HEK293 (cell line): Measurements from ENCODE around the gene DNAL4.

Experiments
- CTCF ChIA-PET: fragments of 350-600 bp; formaldehyde crosslinking; extraction: SDS; loops from one replicate; lab custom pipeline; 2021; ENCODE audit warnings: antibody characterized with exemption; lab: Yijun Ruan, JAX
- POLR2A ChIA-PET: fragments of 300-600 bp; formaldehyde crosslinking; extraction: SDS; loops from one replicate; lab custom pipeline; 2020; ENCODE audit warnings: antibody characterized with exemption, inconsistent platforms; lab: Yijun Ruan, JAX
- H3K27ac ChIP-seq: fragments of 200-500 bp; sonication (Bioruptor generic); 2 replicates; pipeline ENCODE4 v1.5.1; 2014; ENCODE audit warnings: low read depth, low read length, control low read depth, inconsistent platforms; ENCODE audit errors: extremely low read depth
- H3K36me3 ChIP-seq, 2 experiments: fragments of 200-500 bp in 1 of 2; sonication (Bioruptor generic) in 1 of 2; 1 replicate in 1 of 2; 2 replicates in 1 of 2; pipeline ENCODE4 v1.5.1; 2014 to 2017; ENCODE audit warnings: inconsistent platforms in 2 of 2, low read length in 2 of 2; ENCODE audit not compliant: control insufficient read depth in 2 of 2, insufficient read depth in 1 of 2
- H3K4me1 ChIP-seq: fragments of 200-500 bp; sonication (Bioruptor generic); 2 replicates; pipeline ENCODE4 v1.5.1; 2014; ENCODE audit warnings: mild to moderate bottlenecking, low read length, inconsistent platforms; ENCODE audit not compliant: control insufficient read depth, insufficient read depth
- H3K4me3 ChIP-seq: 2 replicates; pipeline ENCODE4 v1.5.1; 2011; ENCODE audit warnings: low read depth, mild to moderate bottlenecking, control low read depth, low read length, moderate library complexity
- H3K9me3 ChIP-seq: fragments of 200-500 bp; sonication (Bioruptor generic); 2 replicates; pipeline ENCODE4 v1.5.1; 2014; ENCODE audit warnings: low read depth, low read length, inconsistent platforms; ENCODE audit not compliant: control insufficient read depth, insufficient read depth
- MEIS1 ChIP-seq: sonication (generic); formaldehyde crosslinking; IDR thresholded peaks from 2 replicates; pipeline ENCODE4 v1.8.1; 2022; ENCODE audit warnings: missing genetic modification reagents, mild to moderate bottlenecking, borderline replicate concordance
- MYNN ChIP-seq: fragments of 450-650 bp; formaldehyde crosslinking; IDR thresholded peaks from 2 replicates; pipeline ENCODE4 v1.5.1; 2016; ENCODE audit warnings: missing biosample characterization, missing genetic modification characterization, borderline replicate concordance
- SP2 ChIP-seq: fragments of 450-650 bp; formaldehyde crosslinking; IDR thresholded peaks from 2 replicates; pipeline ENCODE4 v1.5.1; 2016; ENCODE audit warnings: missing biosample characterization, missing genetic modification characterization
- ZBTB21 ChIP-seq: fragments of 450-650 bp; formaldehyde crosslinking; IDR thresholded peaks from 2 replicates; pipeline ENCODE4 v1.5.1; 2017; ENCODE audit warnings: missing biosample characterization, missing genetic modification characterization
- ZFHX2 ChIP-seq: fragments of 450-650 bp; formaldehyde crosslinking; conservative IDR thresholded peaks from 2 replicates; pipeline ENCODE4 v1.5.1; 2016; ENCODE audit warnings: missing biosample characterization, missing genetic modification characterization
- ZFP3 ChIP-seq: fragments of 450-650 bp; formaldehyde crosslinking; IDR thresholded peaks from 2 replicates; pipeline ENCODE4 v1.5.1; 2016; ENCODE audit warnings: low read depth, missing biosample characterization, missing genetic modification characterization
- ZFP41 ChIP-seq: fragments of 450-650 bp; formaldehyde crosslinking; IDR thresholded peaks from 2 replicates; pipeline ENCODE4 v1.5.1; 2016; ENCODE audit warnings: missing biosample characterization, missing genetic modification characterization, borderline replicate concordance
- ZNF114 ChIP-seq: fragments of 450-650 bp; formaldehyde crosslinking; IDR thresholded peaks from 2 replicates; pipeline ENCODE4 v1.5.0; 2017; ENCODE audit warnings: missing biosample characterization, missing genetic modification characterization
- ZNF18 ChIP-seq: fragments of 450-650 bp; formaldehyde crosslinking; IDR thresholded peaks from 2 replicates; pipeline ENCODE4 v1.5.1; 2016; ENCODE audit warnings: missing biosample characterization, missing genetic modification characterization
- ZNF266 ChIP-seq: fragments of 450-650 bp; formaldehyde crosslinking; IDR thresholded peaks from 2 replicates; pipeline ENCODE4 v1.5.1; 2016; ENCODE audit warnings: missing biosample characterization, missing genetic modification characterization, low read depth
- ZNF292 ChIP-seq: fragments of 450-650 bp; formaldehyde crosslinking; IDR thresholded peaks from 2 replicates; pipeline ENCODE4 v1.5.1; 2016; ENCODE audit warnings: low read depth, missing biosample characterization, missing genetic modification characterization, borderline replicate concordance
- ZNF521 ChIP-seq: fragments of 450-650 bp; formaldehyde crosslinking; IDR thresholded peaks from 2 replicates; pipeline ENCODE4 v1.5.1; 2017; ENCODE audit warnings: missing biosample characterization, mild to moderate bottlenecking, missing genetic modification characterization
- ZNF555 ChIP-seq: fragments of 450-650 bp; formaldehyde crosslinking; conservative IDR thresholded peaks from 2 replicates; pipeline ENCODE4 v1.5.1; 2017; ENCODE audit warnings: missing biosample characterization, mild to moderate bottlenecking, missing genetic modification characterization, inconsistent platforms
- ZNF707 ChIP-seq: fragments of 450-650 bp; formaldehyde crosslinking; IDR thresholded peaks from 2 replicates; pipeline ENCODE4 v1.5.1; 2016; ENCODE audit warnings: missing biosample characterization, missing genetic modification characterization
- ZNF830 ChIP-seq: fragments of 450-650 bp; IDR thresholded peaks from 2 replicates; pipeline ENCODE4 v1.5.0; 2018; ENCODE audit warnings: missing biosample characterization, missing genetic modification characterization, low read depth, mild to moderate bottlenecking, moderate library complexity
- ZNF837 ChIP-seq: fragments of 450-650 bp; formaldehyde crosslinking; IDR thresholded peaks from 2 replicates; pipeline ENCODE4 v1.5.1; 2016; ENCODE audit warnings: missing biosample characterization, missing genetic modification characterization
- TF ChIP-seq, protein P1 (sequence below): fragments of 450-650 bp; formaldehyde crosslinking; IDR thresholded peaks from 2 replicates; pipeline ENCODE4 v1.5.1; 2016; ENCODE audit warnings: missing biosample characterization, missing genetic modification characterization
- TF ChIP-seq, protein P2 (sequence below): fragments of 450-650 bp; formaldehyde crosslinking; IDR thresholded peaks from 2 replicates; pipeline ENCODE4 v1.5.1; 2016; ENCODE audit warnings: missing biosample characterization, missing genetic modification characterization
- TF ChIP-seq, protein P3 (sequence below): sonication (generic); formaldehyde crosslinking; IDR thresholded peaks from 2 replicates; pipeline ENCODE4 v1.8.1; 2022; ENCODE audit warnings: mild to moderate bottlenecking, moderate library complexity, missing genetic modification reagents

The DNAL4 gene

GRCh38 chr22:38736257-38736570 is 57.7 kb downstream of the DNAL4 start:
- no peak for TF ChIP-seq ZFHX2 (tag by site-specific recombination)
- TF ChIP-seq MYNN: no peak
- TF ChIP-seq ZFP41 (tag by site-specific recombination): no peak
- TF ChIP-seq SP2 (tag by site-specific recombination): no peak
- no peak for TF ChIP-seq ZBTB21 (tag by site-specific recombination)
- no peak for TF ChIP-seq ZNF18 (tag by site-specific recombination)
- no peak for TF ChIP-seq MEIS1
- TF ChIP-seq ZNF114 (tag by site-specific recombination): no peak
- TF ChIP-seq ZNF837 (tag by site-specific recombination): no peak
- TF ChIP-seq ZNF707 (tag by site-specific recombination): no peak
- TF ChIP-seq, protein P1, sequence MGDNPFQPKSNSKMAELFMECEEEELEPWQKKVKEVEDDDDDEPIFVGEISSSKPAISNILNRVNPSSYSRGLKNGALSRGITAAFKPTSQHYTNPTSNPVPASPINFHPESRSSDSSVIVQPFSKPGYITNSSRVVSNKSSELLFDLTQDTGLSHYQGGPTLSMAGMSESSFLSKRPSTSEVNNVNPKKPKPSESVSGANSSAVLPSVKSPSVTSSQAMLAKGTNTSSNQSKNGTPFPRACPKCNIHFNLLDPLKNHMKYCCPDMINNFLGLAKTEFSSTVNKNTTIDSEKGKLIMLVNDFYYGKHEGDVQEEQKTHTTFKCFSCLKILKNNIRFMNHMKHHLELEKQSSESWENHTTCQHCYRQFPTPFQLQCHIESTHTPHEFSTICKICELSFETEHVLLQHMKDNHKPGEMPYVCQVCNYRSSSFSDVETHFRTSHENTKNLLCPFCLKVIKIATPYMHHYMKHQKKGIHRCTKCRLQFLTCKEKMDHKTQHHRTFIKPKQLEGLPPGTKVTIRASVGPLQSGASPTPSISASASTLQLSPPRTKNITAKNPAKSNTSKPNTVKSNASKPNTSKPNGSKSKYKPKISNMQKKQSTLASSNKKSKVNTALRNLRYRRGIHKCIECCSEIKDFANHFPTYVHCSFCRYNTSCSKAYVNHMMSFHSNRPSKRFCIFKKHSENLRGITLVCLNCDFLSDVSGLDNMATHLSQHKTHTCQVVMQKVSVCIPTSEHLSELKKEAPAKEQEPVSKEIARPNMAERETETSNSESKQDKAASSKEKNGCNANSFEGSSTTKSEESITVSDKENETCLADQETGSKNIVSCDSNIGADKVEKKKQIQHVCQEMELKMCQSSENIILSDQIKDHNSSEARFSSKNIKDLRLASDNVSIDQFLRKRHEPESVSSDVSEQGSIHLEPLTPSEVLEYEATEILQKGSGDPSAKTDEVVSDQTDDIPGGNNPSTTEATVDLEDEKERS (tag by site-specific recombination): no peak
- TF ChIP-seq ZFP3 (tag by site-specific recombination): no peak
- no peak for TF ChIP-seq ZNF292 (tag by site-specific recombination)
- TF ChIP-seq, protein P2, sequence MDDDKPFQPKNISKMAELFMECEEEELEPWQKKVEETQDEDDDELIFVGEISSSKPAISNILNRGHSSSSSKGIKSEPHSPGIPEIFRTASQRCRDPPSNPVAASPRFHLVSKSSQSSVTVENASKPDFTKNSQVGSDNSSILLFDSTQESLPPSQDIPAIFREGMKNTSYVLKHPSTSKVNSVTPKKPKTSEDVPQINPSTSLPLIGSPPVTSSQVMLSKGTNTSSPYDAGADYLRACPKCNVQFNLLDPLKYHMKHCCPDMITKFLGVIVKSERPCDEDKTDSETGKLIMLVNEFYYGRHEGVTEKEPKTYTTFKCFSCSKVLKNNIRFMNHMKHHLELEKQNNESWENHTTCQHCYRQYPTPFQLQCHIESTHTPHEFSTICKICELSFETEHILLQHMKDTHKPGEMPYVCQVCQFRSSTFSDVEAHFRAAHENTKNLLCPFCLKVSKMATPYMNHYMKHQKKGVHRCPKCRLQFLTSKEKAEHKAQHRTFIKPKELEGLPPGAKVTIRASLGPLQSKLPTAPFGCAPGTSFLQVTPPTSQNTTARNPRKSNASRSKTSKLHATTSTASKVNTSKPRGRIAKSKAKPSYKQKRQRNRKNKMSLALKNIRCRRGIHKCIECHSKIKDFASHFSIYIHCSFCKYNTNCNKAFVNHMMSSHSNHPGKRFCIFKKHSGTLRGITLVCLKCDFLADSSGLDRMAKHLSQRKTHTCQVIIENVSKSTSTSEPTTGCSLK (tag by site-specific recombination): no peak
- no peak for TF ChIP-seq ZNF521 (tag by site-specific recombination)
- TF ChIP-seq ZNF555 (tag by site-specific recombination): no peak
- TF ChIP-seq ZNF830: no peak
- no peak for TF ChIP-seq ZNF266 (tag by site-specific recombination)
- TF ChIP-seq, protein P3, sequence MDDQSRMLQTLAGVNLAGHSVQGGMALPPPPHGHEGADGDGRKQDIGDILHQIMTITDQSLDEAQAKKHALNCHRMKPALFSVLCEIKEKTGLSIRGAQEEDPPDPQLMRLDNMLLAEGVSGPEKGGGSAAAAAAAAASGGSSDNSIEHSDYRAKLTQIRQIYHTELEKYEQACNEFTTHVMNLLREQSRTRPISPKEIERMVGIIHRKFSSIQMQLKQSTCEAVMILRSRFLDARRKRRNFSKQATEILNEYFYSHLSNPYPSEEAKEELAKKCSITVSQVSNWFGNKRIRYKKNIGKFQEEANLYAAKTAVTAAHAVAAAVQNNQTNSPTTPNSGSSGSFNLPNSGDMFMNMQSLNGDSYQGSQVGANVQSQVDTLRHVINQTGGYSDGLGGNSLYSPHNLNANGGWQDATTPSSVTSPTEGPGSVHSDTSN (CRISPR knock-in tag): no peak
- ChIA-PET POLR2A (interaction anchor here (0.5 to 1.3 kb wide), 4 partner anchors 11 to 342 kb away, joined by 3 to 8 read pairs (median 5); no protein-coding TSS in a partner anchor), CTCF (interaction anchor here (3.8 kb wide), 1 partner anchor 12 kb away, joined by 39 read pairs; no protein-coding TSS in a partner anchor)
- Histone ChIP-seq H3K4me3 (no peak overlapping the region), H3K27ac (no peak overlapping the region), H3K4me1 (no peaks in the 10 kb centered on the region), H3K36me3 (peaks cover 23 to 96% of the 10 kb centered on the region in 2 experiments), H3K9me3 (no peaks in the 10 kb centered on the region)
